HG02870 (cell line): ENCODE results near the gene JADE2.
A peak's percentile ranks its signal among the peaks of the same experiment; 100 is the strongest.

Source experiments
- ATAC-seq: cut with Tn5 transposase; IDR thresholded peaks from one replicate; pipeline ENCODE4 v1.9.1; 2021; ENCODE audit warnings: mild to moderate bottlenecking, moderate library complexity; ENCODE audit not compliant: unreplicated experiment

The JADE2 gene

DNA sequence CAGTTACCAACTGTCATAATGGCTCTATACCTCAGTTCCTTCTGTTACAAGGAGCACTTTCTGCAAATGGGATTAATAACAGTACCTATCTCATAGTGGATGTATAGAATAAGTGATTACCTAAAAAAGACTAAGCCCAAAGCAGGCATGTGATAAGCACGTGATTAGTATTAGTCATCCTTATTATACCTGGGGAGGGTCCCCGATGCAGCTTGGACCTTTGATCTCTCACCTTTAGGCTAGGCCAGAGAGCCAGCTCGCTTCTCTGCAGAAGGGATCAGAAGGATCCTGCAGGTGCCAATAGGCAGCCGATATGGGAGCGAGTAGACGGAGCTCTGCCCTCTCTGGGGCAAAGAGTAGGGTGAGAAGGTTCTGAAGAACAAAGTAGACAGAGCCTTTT lies 4.0 kb downstream of the JADE2 start:
- no peak for ATAC-seq

DNA sequence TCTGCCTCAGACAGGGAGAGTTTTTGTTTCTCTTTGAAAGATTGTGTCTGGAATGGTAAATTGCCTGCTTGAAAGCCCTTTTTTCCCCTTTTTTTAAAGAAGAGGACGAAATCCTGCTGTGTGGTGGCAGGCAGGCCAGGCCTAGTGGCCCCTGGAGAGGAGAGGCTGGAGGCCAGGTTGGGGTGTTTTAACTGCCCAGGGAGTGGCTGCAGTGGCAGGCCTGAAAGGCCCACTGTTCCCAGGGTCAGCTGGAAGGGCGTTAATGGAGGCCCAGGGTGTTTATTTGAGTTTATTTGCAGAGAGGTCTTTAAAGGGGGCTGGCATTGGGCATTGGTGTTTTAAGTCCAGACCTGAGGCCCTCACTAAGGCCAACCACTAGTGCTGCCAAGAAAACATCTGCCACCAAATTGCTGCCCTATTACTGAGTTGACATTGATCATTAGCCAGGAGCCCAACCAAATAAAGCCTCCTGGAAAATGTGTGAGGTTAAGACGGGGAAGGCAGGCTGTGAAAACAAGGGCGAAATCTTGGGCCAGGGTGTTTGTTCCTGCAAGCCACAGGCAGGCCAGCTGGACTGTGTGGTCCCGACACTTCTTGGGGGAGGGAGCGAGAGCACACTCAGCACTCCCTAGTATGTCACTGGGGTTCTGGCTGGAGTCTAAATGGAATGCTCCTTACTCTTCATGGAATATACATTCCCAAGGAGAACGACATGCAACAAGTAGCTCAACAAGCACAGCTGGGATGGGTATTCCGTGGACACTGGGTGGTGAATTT lies 5.0 kb downstream of the JADE2 start:
- no peak for ATAC-seq

DNA sequence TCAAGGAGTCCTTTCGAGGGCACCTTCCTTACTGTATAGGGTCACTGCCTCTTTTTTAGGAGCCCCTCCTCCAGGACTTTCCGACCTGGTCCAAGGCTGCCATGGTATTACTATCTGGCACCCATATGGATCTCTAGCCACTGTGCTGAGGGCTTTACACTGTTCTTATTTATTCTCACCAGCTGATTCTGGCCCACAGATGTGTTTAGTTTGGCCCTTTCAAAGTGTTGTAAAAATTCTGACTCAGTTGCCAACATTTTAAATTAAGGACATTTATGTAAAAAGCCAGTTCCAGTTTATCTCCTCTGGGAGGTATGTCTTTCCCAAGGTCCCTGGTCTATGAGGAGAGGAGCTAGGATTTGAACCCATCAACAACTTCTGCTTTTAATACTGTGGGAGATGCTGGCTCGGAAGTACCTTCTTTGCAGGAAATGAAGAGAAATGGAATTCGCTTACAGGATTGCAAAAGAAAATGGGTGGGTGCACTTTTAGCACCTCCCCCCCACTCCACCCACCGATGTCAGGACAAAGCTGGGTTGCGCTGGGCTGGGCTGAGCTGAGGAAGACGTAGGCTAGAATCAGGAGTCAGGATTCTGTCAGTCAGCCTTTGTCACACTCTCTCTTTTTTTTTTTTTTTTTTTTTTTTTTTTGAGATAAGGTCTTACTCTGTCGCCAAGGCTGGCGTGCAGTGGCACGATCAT lies 7.8 kb downstream of the JADE2 start:
- no peak for ATAC-seq

DNA sequence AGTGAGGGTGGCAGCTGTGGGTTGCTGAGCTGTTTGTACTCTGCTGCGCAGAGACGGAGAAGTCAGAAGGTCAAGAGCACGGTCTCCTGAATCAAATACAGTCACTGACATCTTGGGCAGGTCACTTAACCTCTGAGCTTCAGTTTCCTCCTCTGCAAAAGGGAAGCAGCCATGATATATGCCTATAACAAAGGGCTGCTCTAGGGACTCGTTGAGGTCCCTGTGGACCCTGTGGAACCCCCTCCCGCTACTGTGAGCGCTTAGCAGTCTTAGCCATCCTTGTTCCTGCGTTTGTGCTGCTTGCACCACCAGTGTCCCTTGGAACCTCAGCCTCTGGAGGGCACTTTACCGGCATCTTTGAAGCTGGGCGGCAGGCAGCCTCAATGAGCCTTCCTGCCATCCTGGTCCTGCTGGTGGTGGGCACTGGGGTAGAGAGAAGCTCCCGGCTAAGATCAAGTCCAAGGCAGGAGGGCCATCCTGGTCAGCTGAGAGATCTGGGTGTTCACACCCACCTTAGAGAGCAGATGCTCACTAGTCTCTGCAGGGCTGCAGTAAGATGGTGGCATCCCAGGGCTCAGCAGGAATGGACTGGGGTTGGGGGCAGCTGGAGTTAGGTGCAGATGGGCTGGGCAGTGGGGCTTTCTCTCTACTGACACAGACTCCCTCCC lies 8.7 kb downstream of the JADE2 start:
- ATAC-seq = no peak

DNA sequence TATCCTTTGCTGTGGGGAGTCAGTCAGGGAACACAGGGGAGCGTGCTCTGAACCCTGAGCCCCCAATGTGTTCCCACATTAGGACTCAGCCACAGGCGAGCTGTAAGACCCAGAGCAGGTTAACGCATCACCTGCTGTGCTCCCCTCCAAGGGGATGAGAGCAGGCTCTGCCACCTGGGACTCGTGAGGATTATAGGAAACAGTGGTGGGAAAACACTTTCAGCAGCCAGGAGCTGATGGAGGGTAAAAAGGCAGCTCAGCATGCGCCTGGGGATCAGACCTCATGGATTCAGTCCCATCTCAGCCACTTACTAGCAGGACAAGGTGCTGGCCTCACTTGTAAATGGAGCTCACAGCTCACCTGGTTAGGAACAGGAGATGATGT lies 9.2 kb downstream of the JADE2 start:
- ATAC-seq = no peak

DNA sequence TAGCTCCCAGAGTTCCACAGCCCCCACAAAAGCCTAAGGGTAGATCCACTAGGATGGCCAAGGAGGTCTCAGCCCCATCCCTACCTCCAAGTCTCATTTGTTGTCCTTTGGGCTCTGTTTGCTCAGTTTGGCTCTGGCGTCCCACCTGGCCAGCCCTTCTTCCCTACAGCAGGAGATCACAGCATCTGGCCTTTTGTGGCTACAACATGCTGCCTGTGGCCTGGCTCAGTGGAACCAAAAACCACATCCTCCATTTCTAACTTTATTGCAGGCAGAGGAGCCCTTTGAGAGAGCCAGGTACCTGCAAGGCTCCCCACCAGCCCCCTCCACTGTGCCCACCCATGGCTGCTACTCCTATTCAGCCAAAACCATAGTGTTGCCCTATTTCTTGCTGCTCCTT lies 11.4 kb downstream of the JADE2 start:
- ATAC-seq = no peak

DNA sequence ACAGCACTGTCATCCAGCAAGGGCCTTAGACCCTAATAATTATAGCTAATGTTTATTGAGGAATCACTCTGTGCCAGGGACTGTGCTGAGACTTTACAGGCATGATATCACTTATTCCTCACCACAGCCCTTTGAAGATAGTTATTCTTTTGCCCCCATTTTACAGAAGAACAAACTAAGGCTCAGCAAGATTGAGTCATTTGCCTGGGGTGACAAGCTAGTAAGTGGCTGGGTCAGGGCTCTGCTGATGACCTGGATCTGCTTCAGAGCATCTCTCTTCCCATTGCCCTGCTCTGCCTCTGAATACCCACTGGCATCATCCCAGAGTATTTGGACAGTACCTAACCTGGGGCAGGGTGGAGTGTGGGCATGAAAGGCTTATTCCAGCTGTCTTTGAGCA lies 11.8 kb downstream of the JADE2 start:
- no peak for ATAC-seq

DNA sequence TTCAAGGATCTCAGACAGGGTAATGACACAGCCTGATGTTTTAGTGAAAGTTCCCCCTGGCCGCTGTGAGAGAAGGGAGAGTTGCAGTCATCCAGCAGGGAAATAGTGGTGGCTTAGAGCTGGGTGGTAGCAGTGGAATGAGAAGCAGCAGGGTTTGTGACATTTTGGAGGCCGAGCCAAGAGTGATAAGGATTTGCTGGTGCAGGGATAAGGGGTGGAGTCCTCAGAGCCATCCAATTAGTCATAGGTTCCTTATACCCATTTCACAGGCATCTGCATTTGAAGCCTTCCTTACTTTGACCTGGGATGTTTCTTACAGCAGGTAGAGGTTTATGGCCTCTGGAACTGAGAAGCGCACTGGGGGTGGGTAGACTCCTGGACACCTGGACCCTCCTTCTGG lies 12.8 kb downstream of the JADE2 start:
- no peak for ATAC-seq

DNA sequence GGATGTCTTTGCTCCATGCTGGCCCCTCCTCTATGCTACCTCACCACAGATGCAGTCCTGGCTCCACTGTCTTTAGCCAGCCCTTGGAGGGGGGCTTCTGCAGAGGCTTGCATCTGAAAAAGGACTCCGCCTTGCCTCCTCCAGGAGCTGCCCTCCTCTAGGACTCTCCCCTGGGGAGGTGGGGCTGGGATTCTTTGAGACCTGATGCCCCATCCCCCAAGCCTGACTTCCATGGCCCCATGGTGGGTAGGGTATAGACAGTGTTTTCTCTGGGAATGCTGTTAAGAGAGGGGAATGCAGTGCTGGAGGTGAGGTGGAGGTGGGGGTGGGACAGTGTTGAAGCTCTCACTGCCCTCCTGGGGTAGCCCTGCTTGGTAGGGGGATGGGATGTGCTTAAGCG lies 14.3 kb downstream of the JADE2 start:
- no peak for ATAC-seq

DNA sequence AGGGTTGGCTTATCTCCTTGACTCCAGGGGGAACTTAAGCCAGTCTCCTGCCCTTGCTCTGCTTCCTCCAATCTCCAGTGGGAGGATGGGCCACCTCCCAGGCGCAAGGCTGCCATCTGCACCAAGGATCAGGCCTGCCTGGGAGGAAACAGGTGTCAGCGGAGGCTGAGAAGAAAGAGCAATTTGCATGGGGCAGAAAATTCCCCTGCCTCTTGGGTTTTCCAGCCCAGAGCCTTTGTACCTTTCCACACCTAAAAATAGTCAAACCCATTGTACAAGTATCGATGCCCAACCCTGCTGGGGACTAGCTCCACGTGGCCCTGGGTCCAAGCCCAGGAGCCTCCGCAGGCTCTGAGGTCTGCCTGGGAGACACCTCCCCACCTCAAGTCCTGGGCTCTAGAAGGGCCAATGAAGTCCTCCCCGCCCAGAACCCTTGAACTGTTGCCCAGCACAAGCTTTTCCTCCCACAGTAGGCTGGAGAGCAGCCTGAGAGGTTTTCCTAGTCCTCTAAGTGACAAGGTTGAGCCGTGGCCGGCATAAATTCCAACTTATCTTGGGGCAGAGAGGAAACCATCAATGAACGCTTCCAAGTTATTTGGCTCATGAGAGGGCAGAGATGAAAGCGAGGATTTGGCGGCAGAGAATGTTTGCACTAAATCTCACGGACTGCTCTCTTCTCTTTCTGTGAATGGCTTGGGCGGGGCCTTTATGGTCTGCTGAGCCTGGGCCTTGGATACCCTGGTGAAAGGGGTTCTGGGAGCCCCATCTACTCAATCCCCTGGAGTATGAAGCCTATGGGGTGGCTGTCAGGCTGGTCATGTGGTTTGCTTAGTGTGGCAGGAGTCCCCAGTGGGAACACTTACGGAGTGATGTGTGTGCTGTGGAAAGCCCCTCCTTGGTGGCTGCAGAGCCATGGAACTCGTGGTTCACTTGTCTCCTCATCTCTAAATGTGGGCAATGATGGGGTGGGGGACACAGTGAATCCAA lies 15.6 kb downstream of the JADE2 start:
- ATAC-seq = peak; percentile 27

DNA sequence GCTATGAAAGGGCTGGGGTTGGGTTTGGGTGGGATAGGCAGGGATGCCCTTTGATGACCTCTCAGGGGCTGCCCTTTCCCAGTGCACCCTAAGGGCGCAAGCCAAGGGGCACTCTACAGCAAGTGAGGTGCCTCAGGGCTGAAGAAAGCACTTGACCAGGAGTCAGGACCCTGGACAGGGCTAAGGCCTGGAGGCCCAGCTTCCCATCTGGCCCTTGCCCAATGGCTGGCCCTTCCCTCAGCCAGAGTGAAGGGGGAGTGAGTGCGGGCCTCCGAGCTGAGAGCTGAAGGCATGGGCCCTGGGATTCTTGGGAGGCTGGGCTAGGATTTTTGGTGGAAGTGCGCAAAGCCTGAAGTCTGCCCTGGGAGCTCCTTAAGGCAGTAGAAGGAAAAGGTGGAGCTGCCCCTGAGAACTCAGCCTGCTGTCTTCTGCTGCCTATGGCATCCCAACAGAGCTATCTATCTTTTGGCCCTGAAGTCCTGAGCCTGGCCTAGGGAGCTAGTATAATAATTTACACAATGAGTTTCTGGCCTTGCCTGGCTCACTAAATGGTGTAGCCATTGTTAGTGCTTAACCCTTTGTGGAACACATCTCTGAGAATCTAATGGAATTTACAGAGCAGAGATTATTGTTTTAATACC lies 16.4 kb downstream of the JADE2 start:
- no peak for ATAC-seq

DNA sequence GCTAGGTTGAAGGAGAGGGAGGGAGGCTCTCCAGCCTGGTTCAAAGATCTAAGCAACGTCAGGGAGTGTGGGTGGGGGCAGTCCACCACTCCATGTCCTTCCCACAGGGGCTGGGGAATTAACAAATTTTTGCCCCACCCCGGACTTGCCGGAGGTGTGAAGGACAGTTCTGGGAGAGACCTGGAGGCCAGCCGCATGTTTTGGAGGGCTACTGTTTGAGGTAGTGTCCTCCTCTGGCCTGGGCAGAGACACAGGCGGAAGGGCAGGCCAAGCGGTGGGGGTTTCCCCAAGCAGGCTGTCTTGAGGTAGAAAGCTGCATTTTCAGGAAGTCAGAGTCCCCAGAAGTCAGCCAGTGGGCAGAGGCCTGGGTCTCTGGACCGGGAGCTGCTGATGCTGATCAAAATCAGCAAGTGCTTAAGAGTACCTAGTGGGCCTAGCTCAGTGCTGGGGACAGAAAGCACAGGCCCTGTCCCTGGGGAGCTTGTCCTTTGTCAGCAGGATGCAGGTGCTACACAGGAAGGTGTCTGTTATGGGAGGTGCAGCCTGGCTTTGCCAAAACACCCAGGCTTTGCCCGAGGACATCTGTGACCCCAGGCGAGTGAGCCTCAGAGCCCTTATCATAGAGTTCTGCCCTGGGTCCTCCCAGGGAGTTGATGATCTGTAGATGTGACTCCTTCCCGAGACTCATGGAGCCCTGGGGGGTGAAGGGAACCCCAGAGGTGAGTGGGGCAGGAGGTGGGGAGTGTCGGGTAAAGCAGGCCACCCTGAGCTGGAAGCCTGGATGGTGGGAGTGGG lies 18.5 kb downstream of the JADE2 start:
- ATAC-seq = peak; percentile 35

DNA sequence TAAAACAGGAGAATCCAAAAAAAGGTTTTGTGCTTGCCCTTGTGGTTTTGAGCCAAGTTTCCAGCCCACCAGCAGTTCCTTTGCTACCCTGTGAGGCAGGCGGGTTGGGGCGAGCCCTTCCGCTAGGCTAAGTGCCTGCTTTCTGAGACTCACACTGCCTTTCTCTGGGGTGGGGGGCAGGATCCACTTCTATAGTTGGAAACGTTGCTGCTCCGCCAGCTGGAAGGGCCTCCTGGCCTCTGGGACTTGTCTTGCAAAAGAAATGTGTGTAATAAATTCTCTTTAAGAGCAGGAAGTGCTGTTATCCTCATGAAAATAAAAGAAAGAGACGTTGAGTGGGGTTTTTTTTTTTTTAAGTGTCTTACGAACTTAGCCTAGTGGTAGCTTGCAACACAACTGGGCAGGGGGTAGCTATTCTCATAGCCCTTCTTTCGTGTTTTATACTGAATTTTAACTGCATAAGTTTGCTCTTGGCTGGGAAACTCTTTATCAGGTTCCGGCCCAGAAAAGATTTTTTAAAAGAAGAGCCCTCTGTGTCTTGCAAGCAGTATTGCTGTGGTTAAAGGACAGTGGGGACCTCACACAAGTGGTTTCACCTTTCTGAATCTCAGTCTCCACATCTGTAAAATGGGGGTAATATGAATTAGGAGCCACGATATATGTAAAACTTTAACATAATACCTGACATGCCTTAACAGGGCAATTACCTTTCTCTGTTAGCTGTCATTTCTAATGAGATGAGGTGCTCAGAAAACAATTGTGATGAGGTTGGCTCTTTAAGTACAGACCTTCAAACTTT lies 19.8 kb downstream of the JADE2 start:
- ATAC-seq = no peak

DNA sequence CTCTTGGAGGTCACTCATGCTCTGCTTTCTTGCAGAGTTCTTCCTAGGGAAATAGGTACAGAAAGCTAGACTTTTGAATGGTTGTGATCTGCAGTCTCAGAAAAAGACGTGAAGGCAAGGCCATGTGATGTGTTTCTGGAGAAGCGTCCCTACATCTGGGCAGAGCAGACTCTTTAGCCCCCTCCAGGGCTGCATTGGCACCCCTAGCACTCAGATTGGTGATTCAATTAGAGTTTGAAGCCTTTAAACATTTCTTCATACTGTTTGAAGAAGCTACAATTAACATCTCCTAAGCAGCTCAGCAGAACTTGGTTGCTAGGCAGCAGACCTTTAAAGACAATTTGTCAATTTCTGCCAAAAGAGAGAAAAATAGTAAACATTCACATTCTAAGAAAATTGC lies 21.6 kb downstream of the JADE2 start:
- ATAC-seq = no peak

DNA sequence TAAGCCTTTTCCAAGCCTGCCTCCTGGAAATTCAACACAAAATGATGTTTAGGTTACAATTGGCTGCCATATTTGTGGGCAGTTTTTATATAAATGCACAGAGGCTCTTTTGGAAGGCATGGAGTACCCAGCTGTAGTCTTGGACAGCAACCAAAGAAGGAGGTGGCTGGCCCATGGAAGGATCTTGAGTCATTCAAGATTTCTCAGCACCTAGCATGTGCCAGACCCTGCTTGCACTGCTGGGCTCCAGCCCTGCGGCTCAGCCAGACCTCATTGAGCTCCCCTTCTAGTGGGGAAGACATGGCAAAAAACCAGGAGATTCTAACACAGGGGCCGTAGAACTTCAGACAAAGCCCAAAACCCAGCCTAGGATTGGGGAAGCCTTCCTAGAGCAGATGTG lies 22.1 kb downstream of the JADE2 start:
- no peak for ATAC-seq

DNA sequence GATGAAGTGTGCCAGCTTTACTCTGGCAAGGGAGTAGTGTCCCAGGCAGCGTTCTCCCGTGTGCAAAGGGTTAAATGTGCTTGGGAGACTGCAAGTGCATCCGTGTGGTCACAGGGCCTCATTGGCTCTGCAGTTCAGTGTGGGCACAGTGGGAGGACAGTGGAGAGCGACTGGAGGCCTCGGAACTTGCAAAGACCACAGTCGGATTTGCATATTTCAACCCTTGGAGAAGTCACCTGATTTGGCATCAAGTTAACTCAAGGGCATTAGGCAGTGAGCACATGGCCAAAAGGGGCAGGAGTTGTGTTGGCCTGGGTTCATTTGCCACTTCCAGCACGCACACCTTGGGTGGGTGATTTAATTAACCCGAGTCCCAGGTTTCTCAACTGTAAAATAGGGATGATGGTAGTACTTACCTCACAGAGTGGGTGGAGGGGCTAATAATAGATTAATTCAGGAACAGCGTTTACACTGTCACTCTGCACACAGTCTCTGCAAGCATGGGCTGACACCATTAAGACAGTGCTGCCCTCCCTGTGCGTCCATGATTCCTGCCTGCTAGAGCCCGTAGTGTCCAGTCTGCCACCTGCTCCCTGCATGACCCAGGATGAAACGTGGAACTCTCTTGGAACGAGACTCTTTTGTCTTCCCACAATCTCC lies 22.7 kb downstream of the JADE2 start:
- no peak for ATAC-seq

DNA sequence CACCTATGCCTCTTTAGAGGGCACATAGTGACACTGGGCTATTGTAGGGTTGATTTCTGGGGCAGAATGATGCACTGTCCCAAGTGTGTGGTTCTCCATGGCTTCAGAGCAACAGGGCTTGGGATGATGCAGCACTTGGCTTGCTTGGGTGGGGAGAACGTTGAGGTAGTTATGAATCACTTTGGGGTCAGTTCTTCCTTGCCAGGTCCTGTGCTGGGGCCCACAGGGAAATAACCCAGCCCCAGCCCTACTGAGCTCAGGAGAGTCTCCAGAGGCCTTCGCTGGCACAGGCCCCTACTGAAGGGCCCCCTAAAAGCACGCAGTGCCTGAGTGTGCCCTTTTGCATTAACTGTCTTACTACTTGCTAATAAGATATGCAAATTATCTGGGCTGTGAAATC lies 24.2 kb downstream of the JADE2 start:
- ATAC-seq = no peak
